Stimulated activated CD4-positive, alpha-beta T cell treated with anti-CD3 and anti-CD28 coated beads, Interleukin-4, amount 100 ng/mL, for 4 hours (primary cell): Measurements from ENCODE around the gene KRTAP12-4.
"Not testable (repeated sequence)": the region's sequence is repeated elsewhere in the genome, so short reads cannot be mapped to it uniquely, and the experiment has no call there.

Experiments used
- DNase-seq, 2 experiments: peaks; one replicate each; pipeline ENCODE4 v3.0.0-alpha.2; 2020

The KRTAP12-4 gene

DNA sequence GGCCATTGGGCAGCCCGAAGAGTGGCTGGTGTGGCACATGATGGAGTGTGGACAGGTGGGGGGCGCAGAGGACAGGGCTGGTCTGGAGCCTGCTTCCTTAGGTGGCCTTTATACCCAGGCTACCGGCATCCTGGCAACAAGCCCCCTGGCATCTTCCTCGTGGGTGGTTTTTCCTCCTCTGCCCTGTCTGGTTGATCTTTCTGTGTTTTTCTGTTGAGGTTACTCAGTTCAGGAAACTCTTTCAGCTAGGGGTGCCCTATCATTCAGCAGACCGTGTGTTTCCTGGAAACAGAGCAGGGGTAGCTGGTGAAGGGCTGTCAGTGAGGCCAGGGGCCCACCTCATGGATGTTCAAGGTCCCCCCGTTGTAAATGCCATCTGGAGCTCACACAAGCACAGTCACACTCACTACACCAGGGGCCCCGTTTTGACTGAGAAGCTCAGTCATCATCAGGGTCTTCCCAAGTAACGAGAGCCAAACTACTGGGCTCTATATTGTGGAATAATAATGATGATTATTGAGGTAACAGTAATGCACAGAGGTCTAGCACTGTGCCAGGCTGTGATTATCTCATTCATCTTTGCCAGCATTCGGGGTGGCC lies at the start of gene KRTAP12-4:
Gene KRTAP12-4 (minus strand): TSS at position 84 of the 600 bp plus-strand sequence. CDS start 45 bp downstream, at position 39.
- no peak for DNase-seq

DNA sequence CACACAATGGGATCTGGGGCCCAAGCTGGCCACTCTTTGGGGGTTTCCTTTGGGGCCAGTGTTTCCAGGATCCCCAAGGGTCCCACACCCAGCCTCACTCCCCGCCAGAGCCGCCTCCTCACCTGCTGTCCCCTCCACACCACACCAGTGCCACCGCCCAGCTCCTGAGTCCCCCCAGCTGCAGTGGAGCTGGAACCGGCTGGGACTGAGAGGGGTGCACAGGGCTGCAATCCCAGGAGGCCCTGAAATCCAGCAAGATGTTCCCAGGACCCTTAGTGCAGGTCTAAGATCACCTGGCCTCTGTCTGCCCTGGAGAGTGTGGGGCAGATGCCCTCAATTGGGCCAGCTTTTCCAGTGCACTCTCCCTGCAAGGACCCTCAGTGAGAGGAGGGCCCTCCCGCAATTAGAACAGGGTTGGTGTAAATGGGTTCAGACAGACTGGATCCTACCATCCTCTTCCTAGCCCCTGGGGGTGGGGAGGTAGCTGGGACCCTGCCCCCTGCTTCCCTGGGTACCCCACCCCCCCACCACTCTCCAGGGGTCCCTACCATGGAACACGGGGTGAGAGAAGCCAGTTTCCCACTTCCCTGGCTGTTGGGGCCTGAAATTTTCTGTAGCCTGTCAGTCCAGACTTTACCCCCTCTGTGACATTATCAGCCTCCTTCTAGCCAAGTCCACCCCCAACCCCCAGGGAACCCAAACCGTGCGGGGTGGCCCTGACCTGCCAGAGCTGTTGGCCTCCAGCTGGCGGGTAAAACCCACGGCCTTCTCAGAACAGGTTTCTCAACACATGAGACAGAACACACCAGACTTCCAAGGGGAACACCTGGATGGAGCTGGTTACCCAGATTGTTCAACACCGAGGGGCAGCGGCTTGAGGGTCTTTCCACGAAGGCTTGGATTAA lies 49.5 kb upstream of the KRTAP12-4 start:
- DNase-seq: no peak

DNA sequence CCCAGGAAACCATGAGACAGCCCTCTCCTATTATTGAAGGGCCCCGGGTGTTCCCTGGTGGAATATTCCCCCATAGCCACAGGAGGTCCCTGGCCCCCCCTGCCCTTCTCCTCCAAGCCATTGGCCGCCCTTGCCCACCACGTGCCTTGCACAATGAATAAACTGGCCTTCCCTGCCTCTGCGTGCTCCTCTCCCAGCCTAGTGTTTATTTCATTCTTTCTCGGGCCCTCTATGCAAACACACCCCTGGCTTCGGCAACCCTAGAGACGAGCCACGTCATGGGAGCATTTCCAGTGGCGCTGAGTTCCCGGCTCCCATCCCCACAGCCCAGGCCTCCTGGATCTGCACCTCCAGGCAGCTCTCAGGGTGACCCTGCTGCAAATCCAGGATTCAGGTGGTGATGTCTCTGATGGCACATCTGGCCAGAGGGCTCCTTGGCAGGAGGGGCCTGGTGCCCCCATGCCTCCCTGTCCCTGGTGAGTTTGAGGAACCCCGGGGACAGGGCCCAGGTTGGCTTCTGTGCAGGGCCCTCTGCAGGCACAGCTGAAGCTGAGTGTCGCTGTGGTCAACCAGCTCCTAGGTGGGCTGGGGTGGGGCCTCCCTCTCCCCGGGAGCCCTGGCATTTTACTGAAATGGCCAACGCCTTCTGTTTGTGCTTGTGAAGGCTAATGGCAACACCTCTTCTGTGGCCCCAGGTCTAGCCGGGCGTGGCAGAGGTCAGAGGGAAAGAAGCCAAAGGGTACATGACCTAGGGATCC lies 48.7 kb upstream of the KRTAP12-4 start:
- DNase-seq: no peak

GRCh38 chr21:44702111-44702972 lies 47.9 kb upstream of the KRTAP12-4 start:
- no peak for DNase-seq

- DNase-seq: no peak
Observed at GRCh38 chr21:44701541-44701940, 47.1 kb upstream of the KRTAP12-4 start.

GRCh38 chr21:44701023-44701400 lies 46.6 kb upstream of the KRTAP12-4 start:
- DNase-seq: no peak

DNA sequence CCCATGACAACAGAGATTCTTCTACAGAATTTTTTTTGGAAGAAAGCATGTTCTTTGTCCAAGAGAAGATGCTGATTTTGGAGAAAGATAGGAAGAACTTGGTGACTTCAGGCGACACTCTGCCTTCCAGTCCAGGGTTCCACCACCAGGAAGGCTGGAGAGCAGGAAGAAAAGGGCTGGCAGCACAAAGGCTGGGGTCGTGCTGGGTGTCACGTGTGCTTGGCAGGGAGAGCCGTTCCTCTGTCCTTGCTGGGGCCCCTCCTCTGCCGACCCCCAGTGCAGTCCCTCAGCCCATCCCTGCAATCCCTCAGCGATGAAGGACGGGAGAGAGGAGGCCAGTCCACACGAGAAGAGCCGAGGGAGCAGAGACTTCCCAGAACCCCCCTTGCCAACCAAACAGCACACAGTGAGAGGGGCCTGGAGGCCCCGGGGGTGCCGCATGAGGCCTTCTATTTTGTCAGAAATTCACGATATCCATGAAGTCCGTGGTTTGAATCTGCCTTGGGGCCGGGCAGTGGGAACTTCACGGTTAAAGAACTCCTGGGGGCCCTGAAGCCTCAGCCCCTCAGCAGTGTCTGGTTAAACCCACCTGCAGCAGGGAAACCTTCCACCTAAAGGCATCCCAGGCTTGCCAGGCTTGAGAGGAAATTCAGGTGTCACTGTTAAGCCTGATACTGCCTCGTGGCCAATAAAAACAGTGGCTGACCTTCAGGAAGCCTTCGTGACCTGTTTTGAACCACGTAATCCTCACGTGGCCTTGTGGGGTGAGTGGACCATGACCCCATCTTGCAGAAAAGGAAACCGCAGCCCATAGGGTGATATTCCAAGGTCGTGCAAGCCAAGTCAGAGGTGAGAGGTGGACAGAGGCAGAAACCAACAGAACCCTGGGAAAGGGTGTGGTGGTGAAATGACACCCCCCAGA lies 45.9 kb upstream of the KRTAP12-4 start:
- no peak for DNase-seq

DNA sequence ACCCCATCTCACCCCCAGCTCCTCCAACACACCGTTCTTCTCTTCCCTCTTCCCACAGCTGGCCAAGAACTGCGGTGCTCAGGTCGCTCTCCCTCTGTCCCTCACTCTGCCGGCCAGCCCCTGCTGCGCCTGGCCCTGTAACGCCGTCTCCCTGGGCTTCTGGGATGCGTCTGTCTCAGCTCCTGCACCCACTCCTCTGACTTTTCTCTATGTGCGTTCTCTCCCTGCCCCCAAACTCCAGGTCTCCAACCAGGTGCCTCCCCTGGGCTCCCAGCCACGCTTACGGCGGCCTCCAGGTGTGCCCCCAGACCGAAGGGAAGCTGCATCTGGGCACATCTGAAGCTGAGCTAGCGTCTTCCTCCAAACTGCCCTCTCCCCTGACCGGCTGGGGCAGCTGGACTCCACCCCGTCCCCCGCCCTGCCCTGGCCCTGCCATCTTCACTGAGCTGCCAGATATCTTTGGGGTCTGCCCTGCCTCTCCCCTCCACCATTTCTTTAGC lies 45.1 kb upstream of the KRTAP12-4 start:
- DNase-seq: no peak

- DNase-seq: no peak
Observed at GRCh38 chr21:44697811-44698734, 43.6 kb upstream of the KRTAP12-4 start.

GRCh38 chr21:44697172-44697810 lies 42.8 kb upstream of the KRTAP12-4 start, which contains the start of gene KRTAP10-12:
TSS of gene KRTAP10-12 (plus strand) at chr21:44697172. CDS start at chr21:44697202, 30 bp downstream.
- not testable (repeated sequence) for DNase-seq

DNA sequence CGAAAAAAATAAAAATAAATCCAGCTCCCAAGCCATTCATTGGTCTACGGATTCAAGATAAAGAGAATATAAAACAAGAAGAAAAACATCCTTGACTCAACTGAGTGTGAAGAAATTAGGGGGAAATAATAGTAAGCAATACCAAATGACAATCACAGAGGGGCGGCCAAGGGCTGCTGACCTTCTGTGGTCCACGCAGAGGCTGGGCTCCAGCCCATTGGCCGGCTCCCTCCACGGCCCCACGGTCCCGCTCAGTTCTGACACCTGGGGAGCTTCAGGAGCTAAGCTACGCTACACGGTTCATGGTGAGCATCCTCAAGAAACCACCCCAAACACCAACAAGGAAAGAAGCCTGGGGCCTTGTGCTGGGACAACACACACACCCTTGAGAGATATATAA lies 42.1 kb upstream of the KRTAP12-4 start:
- no peak for DNase-seq

DNA sequence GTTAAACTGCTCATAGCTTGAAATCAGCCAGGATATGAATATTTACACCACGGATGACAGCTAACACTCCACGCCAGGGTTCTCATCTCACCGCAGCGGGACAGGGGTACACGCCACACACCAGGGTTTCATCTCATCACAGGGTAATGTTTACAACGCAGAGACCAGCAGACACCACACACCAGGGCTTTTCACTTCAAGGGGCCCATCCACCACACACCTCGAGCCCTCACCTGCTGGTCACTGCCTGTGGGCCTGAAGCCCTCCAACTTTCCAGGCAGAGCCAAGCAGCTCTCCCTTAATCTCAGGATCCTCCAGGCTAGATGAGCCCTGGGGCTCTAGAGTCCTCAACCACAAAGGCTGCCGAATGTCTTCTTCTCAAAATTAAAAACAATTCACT lies 41.2 kb upstream of the KRTAP12-4 start:
- no peak for DNase-seq

- DNase-seq: no peak
Observed at GRCh38 chr21:44695184-44695583, 40.7 kb upstream of the KRTAP12-4 start.

DNA sequence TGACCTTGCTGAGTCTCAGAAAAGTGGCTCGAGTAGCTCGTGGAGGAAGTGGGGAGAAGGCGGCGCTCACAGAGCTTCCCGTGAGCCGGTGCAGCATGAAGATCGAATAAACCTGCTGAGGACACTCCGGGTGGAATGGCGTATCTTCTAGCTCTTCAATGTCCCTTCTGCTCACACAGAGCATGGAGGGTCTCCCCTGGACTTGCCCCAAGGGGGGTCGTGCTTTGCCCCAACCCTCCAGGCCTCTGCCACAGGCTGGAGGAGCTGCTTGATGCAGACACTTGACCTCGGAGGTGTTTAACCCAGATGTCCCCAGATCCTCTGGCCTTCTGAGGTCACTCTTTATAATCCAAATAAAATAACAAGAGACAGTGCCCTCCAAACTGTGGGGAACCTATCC lies 40.3 kb upstream of the KRTAP12-4 start:
- no peak for DNase-seq

DNA sequence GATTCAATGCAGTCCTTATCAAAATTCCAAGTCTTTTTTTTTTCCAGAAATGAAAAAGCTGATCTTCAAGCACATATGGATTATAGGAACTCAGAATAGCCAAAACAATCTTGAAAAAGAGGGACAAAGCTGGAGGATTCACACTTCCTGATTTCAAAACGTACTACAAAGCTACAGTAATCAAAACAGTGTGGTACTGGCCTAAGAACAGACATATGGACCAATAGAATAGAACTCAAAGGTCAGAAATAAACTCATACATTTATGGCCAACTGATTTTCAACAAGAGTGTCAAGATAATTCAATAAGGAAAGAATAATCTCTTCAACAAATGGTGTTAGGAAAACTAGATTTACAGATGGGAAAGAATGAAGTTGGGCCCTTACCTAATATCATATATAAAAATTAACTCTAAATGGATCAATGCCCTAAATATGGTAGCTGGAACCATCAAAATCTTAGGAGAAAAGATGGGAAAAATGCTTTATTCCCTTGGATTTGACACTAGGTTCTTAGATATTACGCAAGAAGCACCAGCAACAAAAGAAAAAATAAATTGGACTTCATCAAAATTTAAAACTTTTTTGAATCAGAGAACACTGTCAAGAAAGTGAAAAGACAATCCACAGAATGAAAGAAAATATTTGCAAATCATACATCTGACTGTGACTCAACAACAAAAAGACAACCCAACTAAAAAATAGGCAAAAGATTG lies 38.5 kb upstream of the KRTAP12-4 start:
- DNase-seq: no peak

- no peak for DNase-seq
Observed at GRCh38 chr21:44691686-44692085, 37.2 kb upstream of the KRTAP12-4 start.

GRCh38 chr21:44689740-44690139 lies 35.3 kb upstream of the KRTAP12-4 start:
- not testable (repeated sequence) for DNase-seq

DNA sequence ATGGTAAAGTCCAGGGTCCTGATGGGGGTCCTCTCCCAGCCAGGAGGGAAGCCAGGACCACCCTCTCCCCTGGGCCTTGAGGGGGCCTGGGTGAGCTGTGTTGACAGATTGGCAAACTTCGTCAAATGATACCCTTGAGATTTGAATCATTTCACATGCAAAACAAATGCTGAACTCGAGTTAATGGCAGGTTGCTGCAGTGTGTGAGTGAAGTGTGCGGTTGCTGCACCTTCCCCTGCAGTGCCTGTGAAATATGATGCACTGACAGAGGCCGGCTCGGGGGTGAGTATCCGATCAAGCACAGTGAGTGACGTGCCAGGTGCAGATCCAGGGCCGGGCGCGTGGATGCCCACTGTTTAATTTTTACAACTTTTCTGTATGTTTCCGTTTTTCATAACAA lies 33.2 kb upstream of the KRTAP12-4 start:
- no peak for DNase-seq
